ENCODE measurements around the gene RAB6A. TPM values are rescaled to one million over a fixed set of nuclear protein-coding genes. Genes with fewer than 3 reads are reported as not detected.
A peak's percentile ranks its signal among the peaks of the same experiment; 100 is the strongest.

Gene RAB6A
- total and polyA plus RNA-seq, 2 of the 8 experiments (the other 6 are each of a cell fraction or from before 2014, with no cell fraction given): 24.4 to 88.6 TPM

- Histone ChIP-seq H2BK15ac (ENCODE audit: low read length) (peak overlapping the region; percentile 72; the same call in 1 of the 2 replicates), H3K27ac (ENCODE audit: low read depth, low read length) (no peak overlapping the region), H3K23ac (ENCODE audit: insufficient read length) (no peak overlapping the region), H3K79me1 (ENCODE audit: low read depth, low read length) (no peaks in the 10 kb centered on the region), H4K91ac (replicated peaks; ENCODE audit: insufficient read length, low read length) (no peak overlapping the region), H3K56ac (replicated peaks; ENCODE audit: insufficient read length, low read depth, low read length) (no peak overlapping the region), H3K4me2 (ENCODE audit: insufficient read depth in 1 of 2, low read depth in 2 of 2, low read length in 2 of 2) (no peak overlapping the region), H3K4me3 (ENCODE audit: extremely low read depth in 1 of 4, insufficient read depth in 2 of 4, low read depth in 3 of 4, low read length in 4 of 4) (no peak overlapping the region), H2BK5ac (ENCODE audit: low read depth, low read length) (no peak overlapping the region), H3K14ac (ENCODE audit: insufficient read length) (no peak overlapping the region), H3K27me3 (replicated peaks in 1 of 4; ENCODE audit: control insufficient read depth in 3 of 4, extremely low read depth in 1 of 4, insufficient read depth in 3 of 4, low read length in 3 of 4) (no peaks in the 10 kb centered on the region; a peak in 3 of 7 replicates), H3K9me3 (ENCODE audit: insufficient read depth in 2 of 2, low read depth in 1 of 2, low read length in 1 of 2) (no peaks in the 10 kb centered on the region), H2AFZ (ENCODE audit: low read length) (no peak overlapping the region), H3K23me2 (ENCODE audit: low read depth, low read length) (peaks cover 15% of the 10 kb centered on the region), H3K18ac (ENCODE audit: extremely low read depth, low read length) (no peak overlapping the region), H3K4me1 (replicated peaks in 1 of 4; ENCODE audit: control insufficient read depth in 3 of 4, insufficient read depth in 4 of 4, low read length in 3 of 4) (peaks cover 9 to 25% (median 17%) of the 10 kb centered on the region in 4 experiments), H3K9ac (replicated peaks in 1 of 4; ENCODE audit: extremely low read depth in 1 of 4, low read depth in 3 of 4, low read length in 3 of 4) (no peak overlapping the region), H3K36me3 (ENCODE audit: control insufficient read depth in 2 of 4, insufficient read depth in 4 of 4, low read length in 3 of 4) (no peaks in the 10 kb centered on the region), H2BK120ac (replicated peaks; ENCODE audit: low read depth, low read length) (no peak overlapping the region), H2BK12ac (ENCODE audit: low read depth, low read length) (0 out of 2 replicates have a peak overlapping the region, but pooled peaks have one; percentile 9), H4K20me1 (replicated peaks in 1 of 2; ENCODE audit: control insufficient read depth in 1 of 2, insufficient read depth in 2 of 2, low read length in 2 of 2) (no peaks in the 10 kb centered on the region), H4K8ac (ENCODE audit: extremely low read depth, insufficient read depth, low read length) (no peak overlapping the region), H3K79me2 (ENCODE audit: control insufficient read depth in 1 of 2, insufficient read depth in 2 of 2, low read length in 2 of 2) (no peaks in the 10 kb centered on the region), H3K4ac (replicated peaks; ENCODE audit: insufficient read length, low read depth, low read length) (no peak overlapping the region), H4K5ac (ENCODE audit: insufficient read length, low read depth, low read length) (no peak overlapping the region), H2AK5ac (ENCODE audit: low read depth, low read length) (no peak overlapping the region), H2BK20ac (ENCODE audit: low read length) (no peak overlapping the region)
- FAIRE-seq (no peak), DNase-seq (ENCODE audit: low read depth in 1 of 2, low spot score in 2 of 2) (no peak)
- ChIA-PET POLR2A (ENCODE audit: partially characterized antibody) (interaction anchor here (1.1 kb wide), 1 partner anchor 16 kb away, joined by 3 read pairs; no protein-coding TSS in a partner anchor), CTCF (ENCODE audit: partially characterized antibody) (interaction anchor here (1.0 to 30.1 kb wide), 3 partner anchors 10 to 53 kb away, joined by 3 to 653 read pairs (median 12); partner anchors contain the start of genes FAM168A and PLEKHB1)
- 94% methylated on average over 14 of the region's 14 CpGs; no CpG with 5 or more reads in 1 of the 2 experiments for WGBS, 2 experiments (ENCODE audit: extremely low coverage in 1 of 2, insufficient coverage in 1 of 2, insufficient read length in 1 of 2, insufficient replicate concordance in 2 of 2, low coverage in 1 of 2, low lambda C conversion rate in 2 of 2, missing lambda C conversion rate in 1 of 2)
- TF ChIP-seq SIN3A (conservative IDR thresholded peaks at IDR 0.05 in 1 of 2, IDR thresholded peaks at IDR 0.05 in 1 of 2; ENCODE audit: low read depth in 1 of 2, low read length in 2 of 2) (no peak), ZNF274 (IDR thresholded peaks at IDR 0.05; ENCODE audit: borderline replicate concordance, extremely low read depth, low read length) (no peak), TBP (IDR thresholded peaks at IDR 0.05; ENCODE audit: low read depth, low read length) (no peak)
These were observed 110.5 kb downstream of the RAB6A start for GRCh38 chr11:73650400-73650799.

Measured in H1 (cell line).